Retina (tissue), 1 donor: Measurements from ENCODE around the gene C12orf60.

ENCODE experiments used
- DNase-seq: peaks from one replicate; pipeline ENCODE4 v3.0.0-alpha.2; 2016

The C12orf60 gene

DNA sequence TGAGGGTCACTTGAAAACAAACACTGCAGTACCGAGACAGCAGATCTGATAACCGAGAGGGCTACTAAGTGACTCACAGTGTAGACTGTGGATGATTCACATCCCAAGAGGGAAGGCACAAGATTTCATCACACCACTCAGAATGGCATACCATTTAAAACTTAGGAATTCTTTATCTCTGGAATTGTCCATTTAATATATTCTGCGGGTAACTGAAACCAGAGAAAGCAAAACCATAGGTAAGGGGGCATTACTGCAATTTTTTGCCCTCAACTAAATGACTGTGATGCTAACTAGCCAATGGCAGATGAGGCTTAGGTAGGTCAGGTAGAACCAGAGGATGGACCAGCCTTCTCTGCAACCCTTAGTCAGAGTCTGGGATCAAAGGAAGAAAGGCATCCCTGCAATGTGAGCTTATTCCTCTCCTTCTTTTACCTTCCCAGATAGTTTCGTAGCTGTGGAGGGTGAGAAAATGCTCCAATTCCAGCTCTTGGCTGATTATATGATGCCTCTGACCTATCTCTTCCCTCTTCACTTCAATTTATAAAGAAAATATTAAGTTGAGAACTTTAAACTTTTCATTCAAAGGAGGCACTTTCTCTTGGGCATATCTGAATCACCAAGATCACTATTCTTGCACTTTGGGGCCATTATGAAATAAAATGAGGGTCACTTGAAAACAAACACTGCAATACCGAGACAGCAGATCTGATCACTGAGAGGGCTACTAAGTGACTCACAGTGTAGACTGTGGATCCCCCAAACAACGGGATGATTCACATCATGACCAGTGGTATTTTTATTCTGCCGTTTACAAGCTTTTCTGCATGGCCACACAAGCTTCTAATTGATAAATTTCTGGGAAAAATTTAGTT lies 33.1 kb downstream of the C12orf60 start:
- DNase-seq: no peak

DNA sequence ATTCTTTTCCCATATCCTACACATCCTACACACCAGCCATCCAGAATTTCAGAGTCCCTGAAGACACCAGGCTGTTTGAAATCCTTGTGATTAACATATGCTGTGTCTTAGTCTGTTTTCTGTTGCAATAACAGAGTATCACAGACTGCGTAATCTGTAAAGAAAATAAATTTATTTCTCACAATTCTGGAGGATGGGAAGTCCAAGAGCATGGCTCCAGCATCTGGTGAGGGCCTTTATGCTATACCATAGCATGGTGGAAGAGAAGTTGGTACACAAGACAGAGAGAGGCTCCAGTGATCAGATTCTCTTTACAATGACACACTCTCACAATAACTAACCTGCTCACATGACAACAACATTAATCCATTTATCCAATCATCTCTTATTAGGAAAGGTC lies 35.8 kb downstream of the C12orf60 start:
- DNase-seq: no peak

DNA sequence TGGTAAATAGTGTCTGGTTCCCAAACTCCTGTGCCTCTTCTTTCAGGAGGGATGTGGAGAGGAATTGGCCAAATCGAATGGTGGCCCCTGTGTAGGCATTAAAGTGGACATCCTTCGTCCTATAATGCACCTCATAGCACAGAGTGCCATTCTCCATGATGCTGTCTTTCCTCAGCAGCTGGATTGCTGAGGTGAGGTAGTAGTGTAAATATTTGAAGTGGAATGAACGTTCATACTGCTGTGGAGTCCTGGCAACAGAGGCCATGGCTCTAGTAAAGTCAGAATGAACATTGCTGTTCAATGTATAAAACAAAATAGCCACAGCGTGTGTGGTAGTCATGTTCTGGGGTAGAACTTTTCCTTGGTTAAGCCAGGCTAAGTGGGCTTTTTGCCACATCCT lies 37.1 kb downstream of the C12orf60 start:
- no peak for DNase-seq

DNA sequence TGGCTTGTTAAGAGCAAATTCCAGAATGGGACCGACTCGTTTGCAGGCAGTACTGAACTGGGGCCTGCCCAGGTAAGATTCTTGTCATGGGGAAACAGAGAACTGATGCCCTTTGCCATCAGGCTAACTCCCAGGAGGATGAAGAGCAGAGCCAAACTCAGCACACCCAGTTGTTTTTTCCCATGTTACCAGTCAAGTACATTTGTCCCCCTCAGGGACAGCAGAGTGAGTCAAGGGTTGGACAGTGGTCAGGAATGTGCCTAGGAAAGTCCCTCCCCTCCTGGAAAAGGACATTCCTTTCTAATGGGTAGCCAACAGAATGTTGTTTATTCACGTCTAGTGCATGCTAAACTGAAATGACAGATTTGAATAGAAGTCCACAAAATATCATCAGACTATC lies 38.3 kb downstream of the C12orf60 start:
- no peak for DNase-seq

DNA sequence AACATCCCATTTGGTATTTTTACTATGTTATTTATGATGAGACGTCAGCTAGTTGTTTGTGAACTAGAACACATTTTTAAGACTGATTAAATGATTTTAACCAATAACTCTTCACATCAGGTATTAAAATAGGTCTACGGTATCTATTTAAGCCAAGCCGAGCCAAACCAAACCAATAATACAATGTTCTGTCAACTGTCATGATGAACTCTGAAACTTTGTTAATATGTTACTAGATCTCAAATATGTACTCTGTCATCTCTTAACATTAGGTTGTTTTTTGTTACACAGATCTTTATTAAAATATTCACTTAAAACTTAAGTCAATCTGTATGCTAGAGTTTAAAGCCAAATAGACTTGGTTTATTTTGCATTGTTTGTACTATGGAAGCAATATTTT lies 38.8 kb downstream of the C12orf60 start:
- no peak for DNase-seq

DNA sequence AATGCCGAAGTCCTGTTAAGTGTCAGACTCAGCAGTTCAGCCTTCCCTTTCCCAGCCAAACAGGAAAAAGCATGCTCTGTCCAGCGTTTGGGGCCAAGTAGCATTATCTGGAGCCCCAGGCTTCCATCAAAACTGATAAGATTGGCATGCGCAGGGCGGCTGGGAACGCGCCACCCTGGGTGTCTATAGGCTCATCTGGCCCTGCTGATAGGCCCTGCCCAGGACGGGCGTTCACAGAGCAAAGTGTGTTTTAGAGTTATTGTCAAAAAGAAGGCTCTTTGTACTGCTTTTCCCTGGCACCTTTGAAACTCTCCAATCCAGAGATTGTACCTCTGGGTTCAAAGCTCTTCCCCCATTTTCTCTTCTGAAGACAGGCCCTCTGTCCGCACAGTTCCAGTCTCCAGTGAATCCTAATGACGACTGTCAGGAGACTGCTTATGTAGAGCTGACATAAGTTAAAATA lies 40.0 kb downstream of the C12orf60 start, which contains the start of gene ART4:
Gene ART4, minus strand, starts transcription at position 102 of the 463 bp plus-strand sequence. CDS start 413 bp downstream, outside the sequence.
- DNase-seq: no peak

DNA sequence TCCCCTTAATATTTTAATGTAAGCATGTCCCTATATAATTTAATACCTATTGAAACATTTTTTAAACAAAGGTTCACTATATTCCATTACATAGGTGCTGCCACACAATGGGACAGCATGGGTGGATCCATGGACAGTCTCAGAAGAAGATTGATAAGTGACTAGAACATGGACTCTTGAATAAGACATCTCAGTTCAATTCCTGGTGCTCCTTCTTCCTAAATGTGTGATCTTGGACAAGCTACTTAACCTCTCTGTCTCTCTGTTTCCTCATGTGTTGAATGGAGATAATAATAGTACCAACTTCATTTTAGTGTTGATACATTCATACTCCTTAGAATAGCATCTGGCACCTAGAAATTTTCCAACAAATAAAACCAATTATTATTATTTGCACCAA lies 40.9 kb downstream of the C12orf60 start:
- DNase-seq: no peak

DNA sequence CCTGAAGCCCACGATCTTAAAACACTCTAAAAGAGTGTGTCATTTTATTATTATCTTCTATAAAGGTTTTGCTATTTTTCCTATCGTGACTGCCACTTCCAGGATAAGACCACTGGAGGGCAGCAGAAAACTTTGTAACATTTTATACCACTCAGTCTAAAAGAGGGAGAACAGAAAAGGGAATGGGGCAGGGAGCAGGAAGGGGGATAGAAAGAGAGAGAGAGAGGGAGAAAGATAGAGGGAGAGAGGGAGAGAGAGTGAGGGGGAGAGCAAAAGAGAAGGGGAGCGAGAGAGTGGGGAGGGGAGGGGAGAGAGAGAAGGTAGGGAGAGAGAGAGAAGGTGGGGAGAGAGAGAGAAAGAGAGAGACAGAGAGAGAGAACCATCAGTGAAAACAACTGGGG lies 41.9 kb downstream of the C12orf60 start:
- peak; percentile 49 for DNase-seq

DNA sequence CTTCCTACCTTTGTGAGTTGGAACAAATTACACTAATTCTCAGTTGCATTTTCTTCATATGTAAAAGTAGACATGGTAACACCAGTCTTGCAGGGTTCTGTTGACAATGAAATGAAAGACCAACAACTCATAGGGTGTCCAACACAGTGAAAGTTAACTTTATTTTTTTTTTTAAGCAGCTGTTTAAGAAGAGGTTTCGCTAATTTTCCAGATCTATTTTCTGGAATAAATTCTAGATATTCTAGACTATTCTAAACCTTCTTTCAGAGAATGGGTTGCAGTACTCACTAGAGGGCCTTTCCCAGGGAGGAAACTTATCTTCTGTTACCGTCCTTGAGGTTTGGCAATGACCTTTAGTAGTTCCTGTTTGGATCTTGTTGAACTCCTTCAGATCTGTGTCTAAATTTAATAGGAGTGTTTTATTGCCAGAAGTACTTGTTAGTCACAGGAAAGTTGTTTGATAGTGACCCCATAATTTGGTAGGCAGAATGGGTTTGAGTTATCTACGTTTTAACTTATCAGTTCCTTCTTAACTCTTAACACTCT lies 42.6 kb downstream of the C12orf60 start:
- DNase-seq: no peak

DNA sequence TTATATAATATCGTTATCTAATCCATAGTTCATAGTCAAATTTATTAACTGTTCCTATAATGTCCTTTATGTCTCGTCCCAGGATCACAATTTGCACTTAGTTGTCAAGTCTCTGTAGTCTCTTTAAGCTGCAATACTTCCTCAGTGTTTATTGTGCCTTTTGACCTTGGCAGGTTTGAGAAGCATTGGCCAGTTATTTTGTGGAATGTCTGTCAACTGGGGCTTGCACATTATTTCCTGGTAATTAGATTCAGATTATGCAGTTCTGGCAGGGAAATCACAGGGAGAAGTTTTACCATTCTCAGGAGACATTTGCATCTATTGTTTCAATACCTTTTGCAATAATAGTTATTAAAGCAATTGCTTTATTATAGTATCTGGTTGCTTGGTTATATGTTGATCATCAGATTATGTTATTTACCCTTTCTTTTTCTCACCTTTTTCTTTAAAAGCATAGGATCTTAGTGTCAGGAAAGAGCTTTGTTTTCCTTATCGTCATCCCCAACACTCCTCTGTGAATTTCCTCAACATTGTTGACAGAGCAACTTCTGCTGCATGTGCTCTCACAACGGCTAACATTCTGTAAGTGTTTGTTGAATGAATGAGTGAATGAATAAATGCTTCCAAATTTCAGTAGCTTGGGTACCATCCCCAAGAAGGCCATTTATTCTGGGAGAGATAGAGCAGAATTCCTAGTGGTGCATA lies 43.6 kb downstream of the C12orf60 start:
- no peak for DNase-seq

DNA sequence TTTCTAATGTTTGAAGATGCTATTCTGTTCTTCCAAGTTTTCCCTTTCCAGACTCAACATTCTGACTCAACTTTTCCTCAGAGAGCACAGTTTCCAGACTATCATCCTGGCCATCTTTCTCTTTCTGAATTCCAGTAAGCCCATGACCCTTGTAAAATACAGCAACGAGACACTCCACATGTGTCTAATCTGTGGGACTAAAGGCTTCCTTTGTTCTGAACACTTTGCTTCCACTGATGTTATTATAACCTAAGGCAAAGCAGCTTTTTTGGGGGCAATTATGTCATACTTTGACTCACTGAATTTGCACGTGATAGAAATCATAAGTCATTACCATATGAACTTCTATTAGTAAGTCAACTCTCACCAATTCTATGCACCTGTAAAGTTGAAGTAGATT lies 46.2 kb downstream of the C12orf60 start:
- no peak for DNase-seq

DNA sequence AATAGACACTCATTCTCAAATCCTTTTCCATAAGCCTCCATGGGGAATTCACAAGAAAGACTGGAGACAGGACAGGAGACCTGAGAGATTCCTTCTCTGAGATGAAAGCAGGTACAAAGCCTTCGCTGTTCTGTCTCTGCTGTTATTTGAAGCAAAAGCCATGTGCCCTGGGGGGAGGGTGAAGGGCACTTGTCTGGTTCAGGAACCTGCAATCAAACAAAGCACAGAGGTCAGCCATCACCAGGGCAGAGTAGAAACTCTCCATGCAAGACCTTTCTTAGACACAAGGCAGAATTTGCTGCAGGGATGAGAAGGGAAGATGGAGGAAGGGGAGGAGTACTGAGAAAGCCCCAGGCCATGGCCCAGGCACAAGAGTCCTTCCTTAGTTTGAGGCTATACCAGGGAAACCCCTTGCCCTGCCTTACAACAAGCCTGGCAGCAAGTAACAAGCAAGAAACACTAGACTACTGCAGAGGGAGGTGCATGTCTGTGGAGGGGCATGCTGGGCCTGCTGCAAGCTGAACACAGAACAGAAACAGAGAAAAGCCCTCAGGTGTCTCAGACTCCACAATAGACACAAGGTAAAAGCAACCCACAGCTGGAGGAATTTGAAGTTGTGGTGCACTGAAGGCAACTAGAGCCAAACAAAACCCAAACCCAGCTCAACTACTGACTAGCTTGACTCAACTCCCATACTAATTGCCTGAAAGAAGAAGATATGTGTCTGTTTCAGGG lies 47.6 kb downstream of the C12orf60 start:
- no peak for DNase-seq

DNA sequence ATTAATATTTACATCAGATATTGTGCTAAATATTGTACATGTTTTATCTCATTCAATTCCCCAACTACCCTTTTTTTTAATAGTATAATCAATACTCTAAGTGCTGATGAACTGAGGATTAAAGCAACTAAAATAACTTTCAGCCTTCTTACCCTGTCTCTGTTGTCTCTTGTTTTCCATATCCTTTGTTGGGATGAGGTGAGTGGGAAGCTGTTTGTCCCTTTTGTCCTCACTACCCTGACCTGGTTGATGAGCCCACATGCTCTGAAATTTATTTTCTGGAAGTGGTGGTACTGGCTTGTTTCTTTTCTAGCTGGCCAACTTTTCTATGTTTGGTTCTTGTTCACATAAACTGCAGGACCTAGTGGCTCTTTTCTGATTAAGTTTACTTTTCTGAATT lies 49.4 kb downstream of the C12orf60 start:
- no peak for DNase-seq

DNA sequence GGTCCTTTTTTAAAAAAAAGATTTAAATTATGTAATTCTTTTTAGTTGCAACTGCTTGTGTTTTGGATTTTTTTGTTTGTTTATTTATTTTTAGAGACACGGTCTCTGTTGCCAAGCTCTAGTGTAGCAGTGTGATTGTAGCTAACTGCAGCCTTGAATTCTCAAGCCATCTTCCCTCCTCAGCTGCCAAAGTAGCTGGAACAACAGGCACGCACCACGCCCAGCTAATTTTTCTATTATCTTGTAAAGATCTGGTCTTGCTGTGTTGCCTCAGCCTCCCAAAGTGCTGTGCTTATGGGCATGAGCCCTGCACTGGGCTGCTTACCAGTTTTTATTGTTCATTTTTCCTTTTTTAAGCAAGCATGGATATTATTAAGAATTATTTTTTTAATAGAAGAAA lies 50.5 kb downstream of the C12orf60 start:
- DNase-seq: no peak

DNA sequence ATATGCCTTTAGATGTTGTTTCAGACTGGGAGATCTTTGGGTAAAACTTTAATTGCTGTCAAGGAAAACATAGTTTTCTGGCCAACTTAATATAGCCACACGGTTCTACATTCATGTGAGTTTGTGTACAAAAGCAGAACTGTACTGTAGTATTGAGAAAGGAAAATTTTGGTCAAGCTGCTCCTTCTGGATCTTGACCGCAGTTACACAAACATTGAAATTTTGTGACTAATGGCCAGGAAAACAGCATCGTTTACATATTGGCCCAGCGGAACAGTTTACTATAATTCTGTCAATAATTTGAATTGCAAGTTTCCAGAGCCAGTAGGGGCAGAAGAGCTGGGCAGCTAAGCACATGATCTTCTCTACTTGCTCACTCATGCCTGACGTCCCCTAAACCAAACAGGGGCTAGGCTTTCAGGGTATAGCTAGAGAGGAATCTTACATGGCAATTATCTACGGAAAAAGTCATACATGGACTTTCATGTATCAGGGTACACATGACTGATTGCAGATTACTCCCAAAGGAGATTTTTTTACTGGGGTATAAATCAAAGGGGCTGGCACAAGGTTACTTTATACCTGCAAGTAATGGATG lies 51.2 kb downstream of the C12orf60 start:
- no peak for DNase-seq

DNA sequence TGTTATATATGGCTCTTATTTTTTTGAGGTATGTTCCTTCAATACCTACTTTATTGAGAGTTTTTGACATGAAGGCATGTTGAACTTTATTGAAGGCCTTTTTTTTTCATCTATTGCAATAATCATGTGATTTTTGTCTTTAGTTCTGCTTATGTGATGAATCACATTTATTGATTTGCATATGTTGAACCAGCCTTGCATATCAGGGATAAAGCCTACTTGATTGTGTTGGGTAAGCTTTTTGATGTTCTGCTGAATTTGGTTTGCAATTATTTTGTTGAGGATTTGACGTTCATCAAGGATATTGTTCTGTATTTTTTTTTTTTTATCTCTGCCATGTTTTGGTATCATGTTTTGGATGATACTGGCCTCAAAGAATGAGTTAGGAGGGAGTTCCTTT lies 55.0 kb downstream of the C12orf60 start:
- no peak for DNase-seq

DNA sequence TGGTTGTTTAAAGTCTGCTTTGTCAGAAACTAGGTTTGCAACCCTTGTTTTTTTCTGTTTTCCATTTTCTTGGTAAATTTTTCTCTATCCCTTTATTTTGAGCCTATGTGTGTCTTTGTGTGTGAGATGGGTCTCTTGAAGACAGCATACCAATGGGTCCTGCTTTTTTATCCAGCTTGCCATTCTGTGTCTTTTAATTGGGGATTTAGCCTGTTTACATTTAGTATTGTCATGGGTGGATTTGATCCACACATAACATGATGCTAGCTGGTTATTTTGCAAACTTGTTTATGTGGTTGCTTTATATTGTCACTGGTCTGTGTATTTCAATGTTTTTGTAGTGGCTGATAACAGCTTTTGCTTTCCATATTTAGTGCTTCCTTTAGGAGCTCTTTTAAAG lies 57.0 kb downstream of the C12orf60 start:
- no peak for DNase-seq

DNA sequence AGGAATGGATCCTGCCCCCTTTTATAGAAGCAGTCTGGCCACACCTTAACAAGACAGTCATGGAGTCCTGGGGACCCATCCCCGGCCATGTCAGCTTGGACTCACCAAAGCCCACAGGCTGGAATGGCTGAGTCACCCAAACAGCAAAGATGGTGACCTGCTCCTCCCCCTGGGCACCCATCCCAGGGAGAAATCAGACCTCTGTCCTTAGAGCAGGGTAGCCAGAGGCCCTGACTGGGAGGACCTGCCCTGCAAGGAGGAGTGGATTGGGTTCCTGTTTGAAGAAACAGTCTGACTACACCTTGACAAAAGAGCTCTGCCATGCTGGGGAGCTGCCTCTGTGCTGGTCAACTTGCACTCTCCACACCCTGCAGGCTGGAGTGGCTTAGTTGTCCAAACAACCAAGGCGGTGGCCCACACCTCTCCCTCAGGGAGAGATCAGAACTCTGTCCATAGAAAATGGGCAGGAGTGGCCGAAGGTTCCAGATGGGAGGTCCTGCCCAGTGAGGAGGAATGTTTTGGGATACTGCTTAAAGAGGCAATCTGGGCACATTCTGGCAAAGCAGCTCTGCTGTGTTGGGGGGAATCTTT lies 65.5 kb downstream of the C12orf60 start:
- DNase-seq: no peak

DNA sequence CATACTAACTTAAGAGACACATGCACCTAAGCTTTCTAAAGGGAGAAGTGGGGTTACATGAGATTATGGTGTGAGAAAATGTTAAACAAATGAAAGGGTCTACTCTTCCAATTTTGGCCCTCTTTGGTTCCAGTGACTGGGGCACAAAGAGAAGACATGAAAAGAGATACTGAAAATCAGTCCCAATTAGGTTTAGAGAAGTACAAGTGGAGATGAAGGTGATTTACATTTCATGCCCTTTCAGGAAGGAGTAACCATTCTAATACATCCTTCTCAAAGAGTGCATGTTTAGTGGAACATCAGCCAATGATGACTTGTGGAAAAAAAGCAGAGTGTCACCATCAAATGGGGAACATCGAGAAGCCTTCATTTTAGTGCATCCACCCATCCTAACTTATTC lies 67.8 kb downstream of the C12orf60 start:
- DNase-seq: no peak

DNA sequence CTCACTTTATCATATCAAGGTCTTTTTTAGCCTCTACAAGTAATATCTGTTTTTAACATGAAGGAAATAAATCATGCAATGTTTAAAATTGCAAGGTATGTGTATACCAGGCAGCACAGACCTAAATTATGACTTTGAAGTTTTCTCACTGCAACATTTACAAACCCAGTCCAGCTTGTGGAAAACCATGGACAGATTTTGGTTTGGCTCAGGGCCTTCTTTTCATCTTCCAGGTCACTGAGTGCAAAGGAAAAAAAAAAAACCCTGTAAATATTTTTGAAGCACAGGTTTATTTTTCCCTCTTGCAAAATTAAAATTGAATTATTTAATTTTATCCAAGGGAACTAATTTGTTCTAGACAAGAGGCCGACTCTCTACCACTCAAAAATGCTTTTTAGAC lies 68.4 kb downstream of the C12orf60 start:
- DNase-seq: no peak

DNA sequence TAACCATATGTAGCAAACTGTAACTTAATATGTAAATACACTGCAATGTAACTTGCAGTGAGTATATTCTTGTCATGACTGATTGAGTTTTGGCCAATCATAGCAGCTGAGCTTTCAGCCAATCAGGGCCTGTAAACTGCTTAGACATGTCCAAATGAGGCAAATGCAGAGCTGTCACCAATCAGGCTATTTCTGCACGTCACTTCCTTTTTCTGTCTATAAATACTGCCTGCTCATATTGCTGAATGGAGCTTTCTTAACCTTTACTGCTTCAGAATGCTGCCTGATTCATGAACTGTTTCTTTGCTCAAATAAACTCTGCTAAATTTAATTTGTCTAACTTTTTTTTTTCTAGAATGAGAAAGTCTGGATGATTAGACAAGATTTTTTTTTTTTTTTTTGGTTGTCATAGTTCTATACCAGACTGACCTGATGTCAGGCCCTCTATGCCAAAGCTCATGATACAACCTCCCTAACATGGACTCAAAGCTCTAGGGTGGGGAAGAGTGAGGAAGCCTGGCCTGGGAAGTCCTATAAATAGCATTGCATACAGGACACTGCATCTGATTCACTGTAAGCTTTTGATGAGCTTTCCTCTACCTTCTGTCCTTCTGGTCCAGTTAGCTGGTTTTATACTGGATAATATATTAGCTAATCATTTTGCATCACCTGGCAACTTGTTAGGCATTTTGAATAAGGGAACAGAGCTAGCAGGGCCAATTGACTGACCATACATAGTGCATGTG lies 70.1 kb downstream of the C12orf60 start:
- DNase-seq: no peak
